ENCODE results near the gene PPP1R1B. TPM values are rescaled to one million over a fixed set of nuclear protein-coding genes. Genes with fewer than 3 reads are reported as not detected.

Gene PPP1R1B
- total RNA-seq, 1 donor: not detected

GRCh38 chr17:39618246-39618913 is 8.4 kb upstream of the PPP1R1B start:
- peak overlapping the region; percentile 20 for H3K4me3 ChIP-seq (ENCODE audit: low read length)
- H3K4me1 ChIP-seq (ENCODE audit: insufficient read depth, low read length): peaks cover 23% of the 10 kb centered on the region
- H3K27me3 ChIP-seq (ENCODE audit: insufficient read depth, low read length): peaks cover 18% of the 10 kb centered on the region
- no peaks in the 10 kb centered on the region for H3K9me3 ChIP-seq (ENCODE audit: low read depth, low read length)

GRCh38 chr17:39618956-39619785 is 7.6 kb upstream of the PPP1R1B start:
- Histone ChIP-seq H3K4me1 (ENCODE audit: insufficient read depth, low read length) (peaks cover 27% of the 10 kb centered on the region), H3K9me3 (ENCODE audit: low read depth, low read length) (no peaks in the 10 kb centered on the region), H3K27me3 (ENCODE audit: insufficient read depth, low read length) (peaks cover 18% of the 10 kb centered on the region), H3K4me3 (ENCODE audit: low read length) (no peak overlapping the region)

- Histone ChIP-seq H3K27me3 (ENCODE audit: insufficient read depth, low read length) (peaks cover 18% of the 10 kb centered on the region), H3K4me1 (ENCODE audit: insufficient read depth, low read length) (peaks cover 27% of the 10 kb centered on the region), H3K9me3 (ENCODE audit: low read depth, low read length) (no peaks in the 10 kb centered on the region), H3K4me3 (ENCODE audit: low read length) (no peak overlapping the region)
Observed at GRCh38 chr17:39619786-39620101, 7.0 kb upstream of the PPP1R1B start.

GRCh38 chr17:39621523-39622379 is 5.0 kb upstream of the PPP1R1B start:
- Histone ChIP-seq H3K9me3 (ENCODE audit: low read depth, low read length) (no peaks in the 10 kb centered on the region), H3K4me1 (ENCODE audit: insufficient read depth, low read length) (peaks cover 33% of the 10 kb centered on the region), H3K4me3 (ENCODE audit: low read length) (no peak overlapping the region), H3K27me3 (ENCODE audit: insufficient read depth, low read length) (peaks cover 23% of the 10 kb centered on the region)

- H3K9me3 ChIP-seq (ENCODE audit: low read depth, low read length): no peaks in the 10 kb centered on the region
- H3K4me1 ChIP-seq (ENCODE audit: insufficient read depth, low read length): peaks cover 30% of the 10 kb centered on the region
- H3K4me3 ChIP-seq (ENCODE audit: low read length): no peak overlapping the region
- H3K27me3 ChIP-seq (ENCODE audit: insufficient read depth, low read length): peaks cover 19% of the 10 kb centered on the region
Observed at GRCh38 chr17:39622380-39623006, 4.3 kb upstream of the PPP1R1B start.

- H3K4me3 ChIP-seq (ENCODE audit: low read length): no peak overlapping the region
Observed at GRCh38 chr17:39623356-39623950, 3.3 kb upstream of the PPP1R1B start.

GRCh38 chr17:39624313-39624712 is 2.4 kb upstream of the PPP1R1B start:
- H3K4me3 ChIP-seq (ENCODE audit: low read length): no peak overlapping the region
- peaks cover 22% of the 10 kb centered on the region for H3K4me1 ChIP-seq (ENCODE audit: insufficient read depth, low read length)
- H3K27me3 ChIP-seq (ENCODE audit: insufficient read depth, low read length): peaks cover 20% of the 10 kb centered on the region
- no peaks in the 10 kb centered on the region for H3K9me3 ChIP-seq (ENCODE audit: low read depth, low read length)

More at GRCh38 chr17:39623356-39623950, 3.3 kb upstream of the PPP1R1B start:
- peaks cover 25% of the 10 kb centered on the region for H3K4me1 ChIP-seq (ENCODE audit: insufficient read depth, low read length)
- H3K27me3 ChIP-seq (ENCODE audit: insufficient read depth, low read length): peaks cover 24% of the 10 kb centered on the region
- H3K9me3 ChIP-seq (ENCODE audit: low read depth, low read length): no peaks in the 10 kb centered on the region

GRCh38 chr17:39625198-39625785 is 1.5 kb upstream of the PPP1R1B start:
- Histone ChIP-seq H3K27me3 (ENCODE audit: insufficient read depth, low read length) (peaks cover 20% of the 10 kb centered on the region), H3K4me3 (ENCODE audit: low read length) (no peak overlapping the region), H3K9me3 (ENCODE audit: low read depth, low read length) (no peaks in the 10 kb centered on the region), H3K4me1 (ENCODE audit: insufficient read depth, low read length) (peaks cover 31% of the 10 kb centered on the region)

GRCh38 chr17:39627047-39627711 is 427 bp downstream of the PPP1R1B start:
- Histone ChIP-seq H3K9me3 (ENCODE audit: low read depth, low read length) (no peaks in the 10 kb centered on the region), H3K4me1 (ENCODE audit: insufficient read depth, low read length) (peaks cover 31% of the 10 kb centered on the region), H3K4me3 (ENCODE audit: low read length) (no peak overlapping the region), H3K27me3 (ENCODE audit: insufficient read depth, low read length) (peaks cover 20% of the 10 kb centered on the region)

- H3K27me3 ChIP-seq (ENCODE audit: insufficient read depth, low read length): peaks cover 20% of the 10 kb centered on the region
Observed at GRCh38 chr17:39627712-39628516, 1.2 kb downstream of the PPP1R1B start.

GRCh38 chr17:39628655-39629493 is 2.1 kb downstream of the PPP1R1B start:
- Histone ChIP-seq H3K9me3 (ENCODE audit: low read depth, low read length) (no peaks in the 10 kb centered on the region), H3K4me3 (ENCODE audit: low read length) (no peak overlapping the region), H3K27me3 (ENCODE audit: insufficient read depth, low read length) (peaks cover 20% of the 10 kb centered on the region), H3K4me1 (ENCODE audit: insufficient read depth, low read length) (peaks cover 21% of the 10 kb centered on the region)

More at GRCh38 chr17:39627712-39628516, 1.2 kb downstream of the PPP1R1B start:
- H3K4me3 ChIP-seq (ENCODE audit: low read length): no peak overlapping the region
- no peaks in the 10 kb centered on the region for H3K9me3 ChIP-seq (ENCODE audit: low read depth, low read length)
- H3K4me1 ChIP-seq (ENCODE audit: insufficient read depth, low read length): peaks cover 29% of the 10 kb centered on the region

GRCh38 chr17:39629494-39629880 is 2.7 kb downstream of the PPP1R1B start:
- Histone ChIP-seq H3K9me3 (ENCODE audit: low read depth, low read length) (no peaks in the 10 kb centered on the region), H3K4me1 (ENCODE audit: insufficient read depth, low read length) (peaks cover 25% of the 10 kb centered on the region), H3K4me3 (ENCODE audit: low read length) (no peak overlapping the region), H3K27me3 (ENCODE audit: insufficient read depth, low read length) (peaks cover 20% of the 10 kb centered on the region)

Measured in mononuclear cell (primary cell).